GM21737 (cell line): ENCODE measurements around the gene SH2D5.
A peak's percentile ranks its signal among the peaks of the same experiment; 100 is the strongest.
"Not testable (repeated sequence)": the region's sequence is repeated elsewhere in the genome, so short reads cannot be mapped to it uniquely, and the experiment has no call there.

Experiments used
- ATAC-seq: cut with Tn5 transposase; IDR thresholded peaks from one replicate; pipeline ENCODE4 v1.9.1; 2021; ENCODE audit warnings: mild to moderate bottlenecking, moderate library complexity; ENCODE audit not compliant: unreplicated experiment

The SH2D5 gene

DNA sequence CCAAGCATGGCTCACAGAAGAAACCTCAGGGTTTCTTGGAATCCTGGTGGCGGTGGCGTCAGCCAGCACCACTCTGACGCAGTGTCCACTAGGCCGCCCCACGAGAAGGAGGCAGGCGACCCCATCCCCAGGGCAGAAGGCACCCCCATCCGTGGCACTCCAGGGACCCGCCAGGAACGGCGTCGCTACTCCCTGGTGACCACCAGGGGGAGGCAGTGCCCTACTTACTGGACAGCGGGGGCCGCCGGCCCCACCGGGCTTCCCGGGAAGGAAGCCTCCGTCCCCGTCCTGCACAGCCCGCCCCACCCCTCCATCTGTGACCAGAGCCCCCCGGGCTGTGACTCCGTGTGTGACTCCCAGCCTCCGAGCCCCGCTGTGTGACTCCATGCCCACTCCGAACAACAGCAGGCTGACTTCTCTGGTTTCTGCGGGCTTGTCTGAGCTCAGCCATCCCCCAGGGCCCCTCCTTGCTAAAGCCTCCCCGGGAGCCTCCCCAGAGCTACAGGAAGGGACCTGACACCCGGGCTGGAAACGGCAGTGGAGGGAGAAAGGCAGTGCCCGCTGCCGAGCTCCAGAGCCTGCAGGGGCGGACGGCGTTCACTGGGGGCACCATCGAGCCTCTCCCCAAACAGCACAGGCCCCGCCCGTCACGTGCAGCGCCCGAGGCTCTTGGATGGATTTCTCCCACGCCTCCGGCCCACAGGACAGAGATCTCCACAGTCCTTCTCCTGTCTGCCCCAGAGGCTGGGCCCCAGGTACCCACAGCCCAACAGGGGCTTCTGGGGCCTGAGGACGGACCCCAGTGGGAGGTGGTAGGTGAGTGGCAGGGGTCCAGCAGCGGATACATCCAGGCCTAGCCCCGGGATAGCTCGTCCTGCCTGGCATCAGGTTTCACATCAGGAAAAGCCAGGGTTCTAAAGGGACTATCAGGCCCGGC is 35.8 kb downstream of the SH2D5 start:
- peak; percentile 72 for ATAC-seq

DNA sequence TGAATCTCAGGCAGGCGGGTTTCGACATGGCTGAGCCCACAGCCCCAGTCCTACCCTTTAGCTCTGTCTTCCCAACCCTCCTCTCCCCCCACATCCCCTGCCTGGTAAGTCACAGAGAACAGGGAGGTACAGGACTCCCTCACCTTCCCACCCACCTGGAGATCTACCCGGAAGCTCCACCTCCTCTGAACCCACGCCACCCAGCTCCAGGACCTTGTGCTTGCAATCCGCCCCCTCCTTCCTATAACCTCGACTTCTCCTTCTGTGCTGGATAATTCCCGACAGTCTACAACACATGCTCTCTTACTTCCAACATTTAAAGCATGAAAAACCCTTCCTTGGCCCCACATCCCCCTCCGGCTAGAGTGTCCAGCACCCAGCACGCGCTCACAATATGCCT is 37.0 kb downstream of the SH2D5 start:
- ATAC-seq: no peak

DNA sequence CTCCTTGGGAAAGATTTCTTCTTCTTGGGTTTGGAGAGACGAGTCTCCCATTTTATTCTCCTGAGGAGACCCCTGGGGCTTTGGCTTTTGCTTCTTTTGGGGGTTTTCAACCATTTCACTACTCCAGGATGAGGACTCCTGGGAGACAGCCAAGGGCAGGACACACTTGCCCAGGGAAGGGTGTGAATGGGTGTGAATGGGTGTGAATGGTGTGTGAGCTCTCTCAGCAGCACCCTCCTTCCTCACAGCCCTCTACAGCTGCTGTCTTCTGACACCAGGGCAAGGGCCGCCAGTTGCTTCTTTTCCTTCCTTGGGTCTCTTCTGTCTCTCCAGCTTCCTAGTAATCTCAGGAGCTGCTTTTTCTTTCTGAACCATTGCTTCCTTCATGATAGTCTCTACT is 38.9 kb downstream of the SH2D5 start:
- ATAC-seq: no peak

DNA sequence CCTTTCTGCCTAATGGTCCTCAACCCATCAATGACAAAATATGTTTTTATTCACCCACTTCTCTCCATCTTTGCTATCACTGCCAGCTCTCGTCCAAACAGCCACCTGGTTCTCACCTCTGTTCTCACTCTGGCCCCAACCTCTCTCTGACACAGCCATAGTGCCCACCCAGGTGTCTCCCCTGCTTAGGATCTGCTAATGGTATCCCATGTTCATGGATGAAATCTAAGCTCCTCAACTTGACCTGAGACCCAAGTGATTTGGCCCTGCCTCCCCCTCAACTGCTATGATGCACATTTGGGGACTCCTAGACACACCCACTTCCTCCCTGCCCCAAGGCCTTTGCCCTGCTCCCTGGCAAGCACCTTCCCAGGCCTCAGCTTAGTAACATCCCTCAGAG is 40.6 kb downstream of the SH2D5 start:
- ATAC-seq: no peak

DNA sequence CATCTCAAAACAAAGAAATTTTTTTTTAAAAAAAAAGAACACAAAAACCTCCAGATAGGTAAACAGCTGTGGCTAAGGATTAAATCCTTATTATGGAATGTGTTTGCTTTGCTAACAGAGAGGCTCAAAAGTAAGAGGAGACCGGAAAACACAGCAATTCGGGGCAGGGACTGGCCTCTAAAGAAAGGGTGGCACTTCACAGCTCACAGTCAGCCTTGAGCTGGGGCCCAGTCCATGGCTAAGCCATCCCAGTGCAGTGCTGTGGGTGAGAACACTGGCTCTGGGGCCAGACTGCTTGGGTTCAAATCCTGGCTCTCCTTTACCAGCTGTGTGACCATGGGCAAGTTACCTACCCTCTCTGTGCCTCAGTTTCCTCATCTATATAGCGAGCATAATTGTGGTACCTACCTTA is 42.9 kb downstream of the SH2D5 start:
- ATAC-seq: no peak

DNA sequence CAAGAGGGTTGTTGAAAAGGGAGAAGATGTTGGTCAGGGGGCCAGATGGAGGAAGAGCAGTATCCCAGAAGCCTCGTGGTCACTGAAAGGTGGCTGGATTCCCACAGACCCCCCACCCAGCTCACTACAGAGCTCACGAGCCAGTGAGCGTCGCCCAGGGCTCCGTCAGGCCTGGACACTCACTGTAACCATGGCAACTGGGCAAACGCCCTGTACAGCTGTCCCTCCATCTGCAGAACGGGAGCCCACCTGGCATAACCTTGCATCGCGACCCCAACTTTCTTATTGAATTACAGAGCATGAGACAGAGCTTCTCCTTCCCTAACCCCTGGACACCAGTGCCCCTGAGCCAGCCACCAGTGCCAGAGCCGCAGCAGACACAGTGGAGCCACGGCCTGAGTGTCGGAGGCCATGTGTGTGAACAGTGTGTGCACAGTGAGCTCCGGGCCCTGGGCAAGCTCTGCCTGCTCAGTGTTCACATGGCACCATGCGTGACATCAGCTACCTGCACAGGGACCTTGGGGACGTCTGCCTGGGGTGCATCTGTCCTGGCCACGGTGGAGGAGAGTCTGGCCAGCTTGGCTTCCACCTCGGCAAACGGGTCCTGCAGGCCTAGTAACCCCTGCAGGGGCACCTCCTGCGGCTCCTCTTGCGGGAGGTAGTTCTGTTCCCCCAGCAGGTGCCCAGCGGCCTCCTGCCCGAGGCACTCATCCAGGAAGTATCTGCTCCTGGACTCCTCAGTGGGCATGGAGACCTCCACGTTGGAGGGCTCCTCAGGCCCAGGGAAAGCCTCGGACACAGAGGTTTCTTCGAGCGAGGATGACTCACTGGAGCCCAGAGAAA is 45.4 kb downstream of the SH2D5 start:
- no peak for ATAC-seq

DNA sequence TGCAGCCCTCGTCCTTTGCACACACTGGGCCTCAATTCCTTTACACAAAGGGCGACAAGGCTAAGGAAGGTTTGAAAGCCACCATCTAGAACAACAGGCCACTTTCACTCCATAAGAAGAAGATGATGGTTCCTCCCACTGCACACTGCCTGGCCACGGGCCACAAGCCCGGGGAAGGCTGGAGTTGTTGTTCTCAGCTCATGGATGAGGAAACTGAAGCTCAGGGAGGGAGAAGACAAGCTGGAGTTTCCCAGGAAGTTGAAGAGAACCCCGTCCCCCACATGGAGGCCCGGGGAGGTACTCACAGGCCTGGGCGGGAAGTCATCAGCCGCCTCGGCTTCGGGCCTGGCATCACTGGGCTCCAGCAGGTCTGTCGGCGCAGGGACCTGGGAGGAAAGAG is 46.8 kb downstream of the SH2D5 start:
- no peak for ATAC-seq

DNA sequence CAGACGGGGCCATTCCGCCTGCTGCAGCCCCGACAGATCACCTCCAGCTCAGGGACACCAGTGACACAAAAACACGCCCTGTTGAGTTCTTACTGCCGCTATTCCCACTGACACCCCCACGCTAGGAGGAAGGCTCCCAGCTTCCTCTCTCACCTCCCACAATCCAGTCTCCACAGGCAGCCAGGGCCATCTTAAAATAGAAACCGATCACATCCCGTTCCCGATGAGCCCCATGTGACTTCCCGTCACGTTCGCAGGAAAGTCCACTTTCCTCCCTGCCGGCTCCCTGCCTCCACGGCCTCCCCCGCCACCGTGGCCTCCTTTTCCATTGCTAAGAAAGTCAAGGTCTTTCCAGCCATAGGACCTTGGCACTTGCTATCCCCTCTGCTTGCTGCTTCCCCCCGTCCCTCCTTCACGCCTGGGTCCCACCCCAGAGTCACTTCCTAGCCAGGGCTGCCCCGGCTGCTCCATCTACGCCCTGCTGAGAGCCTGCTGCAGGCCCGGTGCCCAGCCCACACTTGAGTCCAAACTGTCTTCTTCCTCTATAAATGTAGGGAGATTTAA is 47.3 kb downstream of the SH2D5 start:
- ATAC-seq: no peak

DNA sequence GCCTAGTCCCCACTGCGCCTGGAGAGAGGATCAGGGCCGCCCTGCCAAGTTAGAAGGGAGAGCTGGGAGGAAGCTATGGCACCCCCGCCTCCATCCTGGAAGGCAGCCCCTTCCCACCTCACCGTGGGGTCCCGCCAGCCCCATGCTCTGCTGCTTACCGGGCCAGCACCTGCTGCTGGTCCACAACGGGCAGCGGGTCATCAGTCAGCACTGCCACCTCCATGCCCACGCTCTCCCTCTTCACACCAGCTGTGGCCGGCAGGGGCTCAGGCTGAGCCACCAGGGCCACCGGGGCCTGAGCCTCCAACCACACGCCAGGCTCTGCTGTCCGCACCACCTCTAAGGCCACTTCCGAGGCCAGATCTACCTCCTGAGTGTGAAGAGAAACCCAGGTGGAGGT is 47.9 kb downstream of the SH2D5 start:
- ATAC-seq: no peak

DNA sequence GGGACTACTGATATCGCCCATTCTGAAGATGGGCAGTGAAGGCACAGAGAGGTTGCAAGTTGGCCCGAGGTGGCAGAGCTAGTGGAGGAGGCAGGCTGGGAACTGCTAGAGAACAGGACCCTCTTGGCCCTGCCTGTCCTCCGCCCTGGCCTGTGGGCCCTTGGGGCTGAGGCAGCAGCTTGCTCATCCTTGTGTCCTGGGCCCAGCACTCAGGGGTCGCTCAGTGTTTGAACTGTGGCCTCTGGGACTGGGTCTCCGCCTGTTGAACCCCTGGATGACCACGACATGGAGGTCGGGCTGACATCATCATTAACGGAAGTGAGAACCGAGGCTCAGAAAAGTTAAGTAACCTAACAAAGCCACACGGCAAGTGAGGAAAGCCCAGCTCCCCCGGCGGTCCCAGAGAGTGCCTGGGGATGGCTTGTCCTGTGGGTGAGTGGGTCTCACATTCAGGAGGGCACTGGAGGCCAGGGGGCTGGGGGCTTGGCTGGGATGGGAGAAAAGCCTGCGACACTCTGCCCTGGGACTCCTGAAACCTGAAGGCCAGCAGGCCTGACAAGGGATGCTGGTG is 48.4 kb downstream of the SH2D5 start:
- ATAC-seq: no peak

DNA sequence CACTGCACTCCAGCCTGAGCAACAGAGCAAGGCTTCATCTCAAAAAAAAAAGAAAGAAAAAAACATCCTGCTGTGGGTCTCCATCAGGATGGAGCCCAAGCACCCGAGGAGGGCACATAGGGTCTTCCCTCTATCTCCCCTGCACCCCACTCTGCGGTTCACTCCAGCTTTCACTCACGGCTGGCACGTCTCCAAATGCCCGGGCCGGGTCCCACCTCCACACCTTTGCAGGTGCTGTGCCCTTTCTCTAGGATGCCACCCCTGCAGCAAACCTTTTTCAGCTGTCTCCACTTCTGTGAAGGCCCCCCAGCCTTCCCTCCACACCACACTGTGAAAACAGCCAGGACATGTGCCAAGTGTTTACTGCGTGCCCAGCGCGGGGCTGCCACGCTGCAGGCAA is 48.9 kb downstream of the SH2D5 start:
- ATAC-seq: no peak

DNA sequence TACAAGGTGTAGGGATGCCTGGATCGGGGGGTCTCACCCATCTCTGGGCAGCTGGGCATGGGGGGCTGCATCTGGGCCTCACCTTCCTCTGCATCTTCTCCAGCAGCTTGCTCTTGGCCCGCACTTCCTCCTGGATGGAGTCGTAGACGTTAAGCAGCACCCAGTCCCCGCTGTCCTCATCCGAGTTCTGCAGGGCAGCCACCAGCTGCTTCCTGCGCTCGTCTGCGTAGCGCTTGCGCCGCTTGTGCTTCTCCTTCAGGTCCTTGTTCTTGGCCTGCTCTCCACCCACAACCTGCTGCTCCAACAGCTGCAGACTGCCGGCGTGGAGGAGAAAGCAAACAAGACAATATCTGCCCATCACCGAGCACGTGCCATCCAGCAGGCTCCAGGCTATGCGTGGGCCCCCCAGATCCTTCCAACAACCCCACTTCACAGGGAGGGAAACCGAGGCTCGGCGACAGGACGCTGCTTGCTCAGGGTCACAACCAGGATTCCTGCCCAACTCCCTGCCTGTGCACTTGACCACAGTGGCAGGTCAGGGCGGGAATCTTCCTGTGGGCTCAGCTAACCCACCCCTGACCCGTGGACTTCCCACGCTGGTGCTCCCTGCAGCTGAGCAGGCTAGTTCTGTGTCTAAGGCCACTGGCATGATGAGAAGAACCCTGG is 49.8 kb downstream of the SH2D5 start:
- no peak for ATAC-seq

DNA sequence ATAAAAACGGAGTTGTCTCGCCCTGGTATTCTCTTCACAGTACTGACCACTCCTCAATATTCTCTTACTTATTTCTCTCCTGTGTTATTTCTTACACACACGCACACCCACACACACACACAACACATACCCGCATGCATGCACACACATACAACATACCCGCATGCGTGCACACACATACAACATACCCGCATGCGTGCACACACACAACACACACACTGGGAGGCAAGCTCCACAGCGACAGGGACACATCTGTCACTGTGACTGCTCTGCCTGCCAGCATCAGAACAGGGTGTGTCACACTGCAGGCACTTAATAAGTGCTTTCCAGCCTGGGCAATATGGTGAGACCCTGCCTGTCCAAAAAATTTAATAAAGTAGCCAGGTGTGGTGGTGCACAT is 50.5 kb downstream of the SH2D5 start:
- no peak for ATAC-seq

DNA sequence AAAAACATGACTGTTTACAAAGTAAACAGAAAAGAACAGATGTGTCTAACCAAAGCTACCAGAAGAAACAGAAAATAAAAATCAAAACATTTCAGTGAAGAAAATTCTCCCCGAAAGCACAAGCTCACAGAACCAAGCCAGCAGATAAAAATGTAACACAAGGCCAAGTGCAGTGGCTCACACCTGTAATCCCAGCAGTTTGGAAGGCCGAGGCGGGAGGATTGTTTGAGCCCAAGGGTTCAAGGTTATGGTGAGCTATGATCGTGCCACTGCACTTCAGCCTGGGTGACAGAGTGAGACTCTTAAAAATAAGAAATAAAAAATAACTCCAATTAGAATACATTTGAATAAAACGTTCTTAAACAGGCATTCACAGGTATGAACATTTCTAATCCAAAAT is 52.2 kb downstream of the SH2D5 start:
- ATAC-seq: no peak

DNA sequence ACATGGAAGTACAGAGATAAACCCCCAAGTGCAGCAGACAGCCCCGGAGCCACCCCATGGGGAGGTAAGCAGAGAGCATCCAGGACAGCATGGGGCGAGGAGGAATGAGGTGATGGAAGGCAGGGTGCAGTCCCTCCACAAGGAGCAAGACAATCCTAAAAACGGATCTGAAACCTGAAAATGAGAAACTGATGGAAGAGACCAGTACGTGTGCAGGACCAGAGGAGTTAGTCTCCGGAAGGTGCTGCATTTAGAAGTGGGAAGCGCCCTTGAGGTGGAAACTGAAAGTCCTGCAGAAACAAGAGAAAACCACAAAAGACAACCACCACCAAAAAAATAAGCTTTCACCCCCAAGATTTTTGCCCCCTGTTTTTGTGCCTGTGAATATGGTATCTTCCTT is 53.9 kb downstream of the SH2D5 start:
- no peak for ATAC-seq

DNA sequence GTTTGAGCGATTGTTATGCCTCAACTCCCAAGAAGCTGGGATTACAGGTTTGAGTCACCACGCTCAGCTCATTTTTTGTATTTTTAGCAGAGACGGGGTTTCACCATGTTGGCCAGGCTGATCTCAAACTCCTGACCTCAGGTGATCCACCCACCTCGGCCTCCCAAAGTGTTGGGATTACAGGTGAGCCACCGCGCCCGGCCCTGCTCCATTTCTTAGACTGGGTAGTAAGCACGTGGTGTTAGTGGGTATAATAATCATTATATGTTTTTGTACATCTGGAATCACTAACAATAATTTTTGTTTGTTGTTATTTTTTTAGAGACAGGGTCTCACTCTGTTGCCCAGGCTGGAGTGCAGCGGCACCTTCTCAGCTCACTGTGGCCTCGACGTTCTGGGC is 58.9 kb downstream of the SH2D5 start:
- ATAC-seq: not testable (repeated sequence)

DNA sequence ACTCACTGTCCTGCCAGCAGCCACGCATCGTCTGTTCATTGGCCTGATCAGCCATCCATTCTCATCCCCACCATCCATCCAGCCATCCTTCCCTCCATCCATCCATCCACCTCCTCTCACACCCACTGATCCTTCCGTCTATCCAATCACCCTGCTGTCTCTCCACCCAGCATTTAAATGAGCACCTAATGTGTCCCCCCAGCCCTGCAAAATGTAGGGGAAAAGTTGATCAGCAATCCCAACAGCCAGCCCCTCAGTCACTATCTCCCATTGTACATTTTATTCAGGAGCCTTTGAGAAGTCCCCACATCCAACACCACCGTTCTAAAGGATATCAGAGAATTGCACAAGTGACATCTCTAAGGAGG is 60.3 kb downstream of the SH2D5 start:
- no peak for ATAC-seq

DNA sequence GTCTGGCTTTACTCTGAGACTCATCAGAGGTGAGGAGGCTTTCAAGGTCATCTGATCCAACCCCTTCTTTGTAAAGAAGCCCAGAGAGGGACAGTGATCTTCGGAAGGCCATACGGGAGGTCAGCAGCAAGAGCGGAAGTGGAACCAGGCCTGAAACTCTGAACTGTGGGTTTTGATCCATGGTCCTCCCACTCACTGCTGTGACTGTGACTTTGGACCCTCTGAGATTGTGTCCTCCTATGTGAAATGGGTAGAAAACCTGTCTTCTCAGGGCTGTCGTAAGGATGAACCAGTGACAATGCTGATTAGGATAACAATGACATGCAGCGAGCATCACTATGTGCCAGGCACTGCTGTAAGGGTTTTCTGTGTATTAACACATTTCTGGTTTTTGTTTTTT is 61.6 kb downstream of the SH2D5 start:
- ATAC-seq: no peak
